NOMO-1 (cell line): ENCODE results near the gene MUC2.

Experiments
- DNase-seq, 2 experiments: peaks; one replicate each; lab custom pipeline; 2025; ENCODE audit not compliant: unreplicated experiment in 2 of 2; lab: John Stamatoyannopoulos, UW

The MUC2 gene

GRCh38 chr11:1036303-1036923 is 38.3 kb upstream of the MUC2 start, which contains the start of gene MUC6:
TSS of gene MUC6 (minus strand) at chr11:1036718. CDS start at chr11:1036655, 63 bp downstream.
- DNase-seq, result no peak

- DNase-seq, result no peak
Observed at GRCh38 chr11:1036931-1037330, 37.7 kb upstream of the MUC2 start.

- DNase-seq, result no peak
Observed at GRCh38 chr11:1037506-1038055, 37.1 kb upstream of the MUC2 start.

- DNase-seq, result no peak
Observed at GRCh38 chr11:1038361-1038760, 36.3 kb upstream of the MUC2 start.

- no peak for DNase-seq
Observed at GRCh38 chr11:1038921-1039320, 35.8 kb upstream of the MUC2 start.

GRCh38 chr11:1039481-1040427 is 34.9 kb upstream of the MUC2 start:
- DNase-seq, result no peak

GRCh38 chr11:1040428-1041148 is 34.1 kb upstream of the MUC2 start:
- DNase-seq, result no peak

GRCh38 chr11:1041149-1041467 is 33.6 kb upstream of the MUC2 start:
- DNase-seq, result no peak

GRCh38 chr11:1041471-1041870 is 33.2 kb upstream of the MUC2 start:
- DNase-seq, result no peak

GRCh38 chr11:1041936-1042608 is 32.6 kb upstream of the MUC2 start:
- no peak for DNase-seq

GRCh38 chr11:1042626-1043562 is 31.8 kb upstream of the MUC2 start:
- DNase-seq, result no peak

- no peak for DNase-seq
Observed at GRCh38 chr11:1043563-1044096, 31.0 kb upstream of the MUC2 start.

- DNase-seq, result no peak
Observed at GRCh38 chr11:1044160-1044559, 30.5 kb upstream of the MUC2 start.

GRCh38 chr11:1047595-1048156 is 27.0 kb upstream of the MUC2 start:
- DNase-seq, result no peak

GRCh38 chr11:1048375-1049070 is 26.2 kb upstream of the MUC2 start:
- no peak for DNase-seq

GRCh38 chr11:1049071-1049405 is 25.6 kb upstream of the MUC2 start:
- no peak for DNase-seq

GRCh38 chr11:1049431-1049891 is 25.2 kb upstream of the MUC2 start:
- DNase-seq, result no peak

- no peak for DNase-seq
Observed at GRCh38 chr11:1049911-1050580, 24.6 kb upstream of the MUC2 start.
